NCI-H226 (cell line): ENCODE results near the gene UBL5.
"Not testable (repeated sequence)": the region's sequence is repeated elsewhere in the genome, so short reads cannot be mapped to it uniquely, and the experiment has no call there.

Experiments used
- DNase-seq: peaks from one replicate; pipeline ENCODE4 v3.0.0-alpha.2; 2015

The UBL5 gene

DNA sequence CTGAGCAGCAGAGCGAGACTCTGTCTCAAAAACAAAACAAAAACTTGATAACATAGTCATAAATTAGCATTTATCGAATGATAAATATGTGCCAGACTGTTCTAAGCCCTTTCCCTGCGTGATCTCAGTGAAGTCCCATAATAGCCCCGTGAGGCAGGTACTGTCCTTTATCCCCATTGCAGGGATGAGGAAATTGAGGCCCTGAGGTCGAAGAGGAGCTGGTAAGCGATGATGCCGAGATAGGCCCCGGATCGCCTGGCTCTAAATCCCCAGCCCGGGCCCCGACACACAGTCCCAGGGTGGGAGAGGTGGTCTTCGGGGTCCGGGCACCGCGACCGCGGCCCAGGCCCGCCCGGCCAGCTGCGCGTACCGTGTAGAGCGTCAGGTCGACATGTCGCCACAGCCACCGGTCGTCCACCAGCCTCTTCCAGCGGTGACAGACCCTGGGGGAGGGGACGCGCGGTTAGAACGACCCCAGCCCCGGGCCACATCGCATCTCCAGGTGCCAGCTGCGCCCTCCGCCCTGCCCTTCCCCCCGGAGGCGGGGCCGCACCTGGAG, 9.5 kb upstream of the UBL5 start:
- no peak for DNase-seq

DNA sequence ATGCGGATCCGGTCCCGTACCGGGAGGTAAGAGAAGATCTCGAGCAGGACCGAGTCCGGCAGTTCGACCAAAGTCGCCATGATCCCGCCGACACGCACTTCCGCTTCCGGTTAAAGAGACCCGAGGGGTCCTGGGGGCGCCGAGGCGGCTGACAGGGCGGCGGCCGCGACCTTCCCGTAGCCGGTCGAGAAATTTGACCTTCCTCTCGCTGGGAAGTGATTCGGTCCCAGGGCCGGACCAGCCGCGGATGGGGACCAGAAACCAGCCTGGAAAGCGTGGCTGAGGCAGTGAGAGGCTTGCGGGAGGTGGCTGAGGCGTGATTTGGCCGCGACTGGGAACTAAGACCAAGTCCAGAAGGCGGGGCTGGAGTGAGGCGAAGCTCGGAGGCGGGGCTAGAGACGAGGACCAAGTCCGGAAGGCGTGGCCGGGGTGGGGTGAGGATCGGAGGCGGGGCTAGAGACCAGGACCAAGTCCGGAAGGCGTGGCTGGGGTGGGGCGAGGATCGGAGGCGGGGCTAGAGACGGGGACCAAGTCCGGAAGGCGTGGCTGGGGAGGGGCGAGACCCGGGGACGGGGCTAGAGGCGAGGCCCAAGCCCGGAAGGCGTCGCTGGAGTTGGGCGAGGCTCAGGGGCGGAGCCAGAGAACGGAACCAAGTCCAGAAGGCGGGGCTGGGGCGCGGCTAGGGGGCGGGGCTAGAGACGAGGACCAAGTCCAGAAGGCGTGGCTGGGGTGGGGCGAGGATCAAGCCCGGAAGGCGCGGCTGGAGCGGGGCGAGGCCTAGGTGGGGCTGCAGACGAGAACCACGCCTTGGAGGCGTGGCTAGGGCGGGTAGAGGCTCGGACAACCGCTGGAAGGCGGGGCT, 8.8 kb upstream of the UBL5 start, which contains the start of gene FBXL12:
FBXL12 (minus strand) TSS at position 346 of the 862 bp plus-strand sequence; CDS start at position 80, 266 bp downstream.
- peak; percentile 97 for DNase-seq

- no peak for DNase-seq
Observed at GRCh38 chr19:9819596-9819909, 8.2 kb upstream of the UBL5 start.

DNA sequence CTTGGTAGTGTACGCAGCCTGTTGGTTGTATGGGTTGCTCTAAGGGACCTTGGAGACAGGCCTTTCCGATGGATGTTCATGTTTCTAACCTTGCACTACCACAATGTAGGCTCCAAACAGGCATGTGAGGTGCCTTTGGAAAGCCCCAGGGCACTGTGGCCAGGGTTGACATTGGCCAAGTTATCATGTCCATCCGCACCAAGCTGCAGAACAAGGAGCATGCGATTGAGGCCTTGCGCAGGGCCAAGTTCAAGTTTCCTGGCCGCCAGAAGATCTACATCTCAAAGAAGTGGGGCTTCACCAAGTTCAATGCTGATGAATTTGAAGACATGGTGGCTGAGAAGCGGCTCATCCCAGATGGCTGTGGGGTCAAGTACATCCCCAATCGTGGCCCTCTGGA, 7.7 kb upstream of the UBL5 start:
- not testable (repeated sequence) for DNase-seq

DNA sequence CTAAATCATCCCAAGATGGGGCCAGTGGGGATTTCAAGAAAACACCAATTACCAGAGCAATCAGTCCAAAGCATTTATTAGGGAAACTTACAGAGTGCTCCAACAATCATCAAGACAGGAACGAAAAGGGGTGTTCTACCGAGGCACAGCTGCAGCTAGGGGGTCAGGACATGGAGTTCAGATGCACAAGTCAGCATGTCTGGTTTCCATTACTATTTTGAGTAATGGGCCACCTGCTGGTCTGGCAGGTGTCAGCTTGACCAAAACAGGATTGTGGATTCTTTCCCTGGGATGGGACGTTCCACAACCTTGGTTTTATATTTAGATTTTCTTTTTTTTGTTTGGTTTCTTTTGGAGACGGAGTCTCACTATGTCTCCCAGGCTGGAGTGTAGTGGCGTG, 3.9 kb upstream of the UBL5 start:
- DNase-seq, result no peak

- no peak for DNase-seq
Observed at GRCh38 chr19:9828551-9829063, 889 bp downstream of the UBL5 start.

DNA sequence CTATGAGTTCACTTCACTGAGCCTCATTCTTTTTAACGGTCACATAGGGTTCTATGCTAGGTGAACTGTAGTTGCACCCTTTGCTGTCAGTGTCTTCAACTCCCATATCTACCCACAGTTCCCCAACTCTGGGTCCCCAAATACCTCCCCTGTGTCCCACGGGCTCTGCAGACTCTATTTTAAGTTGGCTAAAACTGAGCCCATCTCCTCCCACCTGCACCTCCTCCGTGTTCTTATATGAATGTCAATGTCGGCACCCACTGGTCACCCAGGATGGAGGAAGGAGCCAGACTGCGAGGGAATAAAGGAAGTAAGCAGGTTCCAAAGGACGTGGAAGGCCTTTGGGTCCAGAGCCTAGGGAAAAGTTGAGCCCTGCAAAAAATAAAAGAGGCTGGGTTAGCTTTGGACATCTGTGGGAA, 6.6 kb downstream of the UBL5 start:
- no peak for DNase-seq

GRCh38 chr19:9834726-9835506, 7.2 kb downstream of the UBL5 start, which contains the start of gene PIN1:
TSS of gene PIN1 (plus strand) at chr19:9835318. CDS start at chr19:9835345, 27 bp downstream.
- DNase-seq, result peak; percentile 96

GRCh38 chr19:9835507-9835949, 7.8 kb downstream of the UBL5 start:
- DNase-seq, result no peak

GRCh38 chr19:9836021-9836420, 8.3 kb downstream of the UBL5 start:
- DNase-seq, result peak; percentile 15

- no peak for DNase-seq
Observed at GRCh38 chr19:9838324-9838723, 10.6 kb downstream of the UBL5 start.

GRCh38 chr19:9839415-9839814, 11.7 kb downstream of the UBL5 start:
- no peak for DNase-seq

DNA sequence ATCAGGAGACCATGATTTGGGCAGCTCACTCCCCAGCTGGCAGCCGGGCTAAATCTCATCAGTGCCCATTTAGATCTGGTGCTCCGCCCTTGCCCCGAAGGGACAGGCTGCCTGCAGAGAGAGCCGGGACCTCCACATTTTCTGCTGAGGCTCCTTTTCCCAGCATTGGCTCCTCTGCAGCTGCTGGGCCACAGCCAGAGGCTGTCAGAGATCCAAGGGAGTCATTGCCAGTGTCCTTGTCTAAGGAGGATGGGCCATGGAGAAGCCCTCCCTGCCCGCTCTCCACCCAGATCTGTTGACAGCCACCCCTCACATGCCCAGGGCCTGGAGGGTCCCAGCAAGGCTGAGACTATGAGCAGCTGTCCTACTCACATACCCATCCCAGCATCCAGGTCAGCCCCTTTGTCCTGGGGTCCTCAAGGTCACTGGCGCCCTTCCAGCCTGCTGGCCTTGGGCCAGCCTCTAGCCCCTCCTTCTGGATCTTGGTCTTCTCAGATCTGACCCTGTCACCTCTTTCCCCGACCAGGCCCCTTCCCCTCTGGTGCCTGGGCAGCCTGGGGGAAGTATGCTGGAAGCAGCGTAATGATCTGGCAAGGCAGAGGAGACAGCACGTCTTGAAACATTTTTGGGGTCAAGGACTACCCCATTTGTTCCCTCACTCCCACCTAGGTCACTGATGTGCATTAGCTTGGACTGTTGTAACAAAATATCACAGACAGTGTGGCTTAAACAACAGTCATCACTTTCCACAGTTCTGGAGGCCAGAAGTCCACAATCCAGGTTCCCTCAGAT, 15.3 kb downstream of the UBL5 start:
- DNase-seq, result no peak

DNA sequence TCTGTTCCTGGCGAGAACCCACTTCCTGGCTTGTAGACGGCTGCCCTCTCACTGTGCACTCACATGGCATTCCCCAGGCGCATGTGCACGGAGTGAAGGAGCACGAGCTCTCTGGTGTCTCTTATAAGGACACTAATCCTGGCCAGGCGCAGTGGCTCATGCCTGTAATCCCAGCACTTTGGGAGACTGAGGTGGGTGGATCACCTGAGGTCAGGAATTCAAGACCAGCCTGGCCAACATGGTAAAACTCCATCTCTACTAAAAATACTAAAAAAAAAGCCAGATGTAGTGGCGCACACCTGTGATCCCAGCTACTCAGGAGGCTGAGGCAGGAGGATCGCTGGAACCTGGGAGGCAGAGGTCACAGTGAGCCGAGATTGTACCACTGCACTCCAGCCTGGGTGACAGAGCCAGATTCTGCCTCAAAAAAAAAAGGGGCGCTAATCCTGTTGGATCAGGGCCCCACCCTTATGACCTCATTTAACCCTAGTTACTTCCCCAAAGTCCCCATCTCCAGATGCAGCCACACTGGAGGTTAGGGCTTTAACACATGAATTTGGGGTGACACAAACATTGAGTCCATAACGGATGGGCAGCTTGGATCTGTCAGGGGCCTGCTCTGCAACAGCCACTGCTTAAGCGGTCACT, 16.0 kb downstream of the UBL5 start:
- not testable (repeated sequence) for DNase-seq

DNA sequence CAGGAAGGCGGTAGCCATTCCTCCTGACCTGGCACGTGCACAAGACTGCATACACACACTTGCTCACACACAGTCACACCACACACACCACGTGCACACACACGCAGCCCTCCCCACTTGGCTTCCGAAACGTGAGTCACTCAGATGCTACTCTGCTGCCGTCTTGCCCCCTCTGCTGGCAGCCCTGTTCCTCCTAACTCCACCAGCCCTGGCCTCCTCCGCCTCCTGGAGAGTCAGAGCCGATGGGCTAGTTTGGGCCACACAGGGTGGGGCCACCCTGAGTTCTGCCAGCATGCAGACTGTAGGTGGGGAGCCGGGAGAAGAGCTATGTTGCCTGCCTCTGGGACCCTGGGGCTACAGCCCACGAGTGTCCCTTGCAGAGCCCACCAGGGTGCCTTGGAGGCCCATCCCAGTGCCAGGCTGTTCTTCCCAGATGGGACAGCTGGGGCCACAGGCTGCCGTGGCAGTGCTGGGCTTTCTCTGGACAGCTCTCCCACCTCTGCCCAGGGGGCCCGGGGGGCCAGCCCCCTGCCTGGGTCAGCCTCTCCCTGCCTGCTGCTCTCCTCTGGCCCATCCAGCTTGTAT, 19.5 kb downstream of the UBL5 start:
- DNase-seq, result peak; percentile 83

DNA sequence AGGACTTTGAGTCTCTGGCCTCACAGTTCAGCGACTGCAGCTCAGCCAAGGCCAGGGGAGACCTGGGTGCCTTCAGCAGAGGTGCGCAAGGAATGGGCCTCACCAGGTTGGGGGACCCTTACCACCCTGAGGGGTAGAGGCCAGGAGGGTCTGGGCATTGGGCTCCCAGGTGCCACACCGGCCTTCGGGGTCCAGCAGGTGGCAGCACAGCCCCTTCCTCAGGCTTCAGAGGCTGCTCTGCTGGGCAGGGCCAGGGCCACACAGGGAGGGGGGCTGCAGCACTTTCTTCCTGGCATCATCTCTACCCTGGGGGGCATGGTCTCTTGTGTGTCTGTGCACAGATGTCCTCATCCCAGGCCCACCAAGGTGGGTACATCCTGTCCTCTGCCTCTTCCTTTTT, 20.3 kb downstream of the UBL5 start:
- no peak for DNase-seq

DNA sequence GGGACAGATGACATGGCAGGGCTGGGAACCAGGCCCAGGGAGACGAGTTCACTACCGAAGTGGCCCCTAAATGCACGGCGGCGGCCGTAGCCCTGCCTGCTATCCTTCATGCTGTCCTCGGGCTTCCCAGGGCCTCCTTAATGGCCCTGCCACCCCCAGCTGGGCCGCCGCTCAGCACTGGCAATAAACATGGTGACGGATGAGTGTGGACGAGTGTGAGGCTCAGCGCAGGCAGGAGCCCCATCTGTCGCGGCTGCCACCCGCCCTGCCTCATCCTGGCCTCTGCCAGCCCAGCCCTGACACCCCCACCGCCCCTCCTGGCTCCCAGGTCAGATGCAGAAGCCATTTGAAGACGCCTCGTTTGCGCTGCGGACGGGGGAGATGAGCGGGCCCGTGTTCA, 21.0 kb downstream of the UBL5 start:
- no peak for DNase-seq

GRCh38 chr19:9849791-9850190, 22.1 kb downstream of the UBL5 start:
- DNase-seq, result no peak

- DNase-seq, result no peak
Observed at GRCh38 chr19:9850235-9850959, 22.7 kb downstream of the UBL5 start.

DNA sequence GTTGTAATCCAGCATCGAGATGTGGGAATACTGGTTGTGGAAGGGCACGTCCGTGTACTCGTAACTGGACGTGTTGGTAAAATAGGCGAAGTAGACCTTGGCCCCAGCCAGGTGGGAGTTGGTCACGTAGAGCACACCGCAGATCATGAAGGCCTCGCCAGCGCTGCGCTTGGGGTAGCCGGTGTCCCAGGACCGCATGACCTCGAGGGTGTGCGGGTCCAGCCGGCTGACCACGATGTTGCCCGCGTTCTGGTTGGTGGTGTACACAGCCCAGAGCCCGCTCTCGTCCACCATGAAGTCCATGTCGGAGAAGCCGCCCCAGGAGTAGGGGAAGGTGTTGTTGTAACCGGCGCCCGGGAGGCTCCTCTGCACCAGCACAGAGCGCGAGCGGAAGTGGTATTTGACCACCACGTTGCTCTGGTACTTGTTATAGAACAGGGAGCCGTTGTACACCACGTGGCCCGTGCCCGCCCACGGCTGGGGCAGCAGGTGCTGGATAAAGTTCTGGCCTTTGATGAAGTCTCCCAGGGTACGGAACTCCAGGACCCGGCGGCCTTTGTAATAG, 26.6 kb downstream of the UBL5 start:
- DNase-seq, result no peak

DNA sequence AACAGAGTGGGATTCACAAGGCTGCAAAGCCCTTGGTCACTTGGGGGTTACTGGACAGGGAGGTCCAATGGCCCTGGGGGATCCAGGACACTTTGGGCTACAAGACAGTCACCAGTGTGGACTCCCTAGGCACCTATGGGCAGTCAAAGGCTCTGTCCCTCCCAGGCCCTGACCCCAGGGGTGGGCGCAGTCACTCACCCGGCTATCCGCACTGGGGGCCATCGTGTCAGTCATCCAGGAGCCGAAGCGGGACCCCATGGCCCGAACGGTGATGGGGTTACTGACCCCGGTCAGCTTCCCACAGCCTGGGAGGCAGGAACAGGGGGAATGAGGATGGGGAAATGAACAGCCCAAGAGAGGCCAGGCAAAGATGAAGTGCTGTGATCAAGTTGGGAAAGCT, 28.9 kb downstream of the UBL5 start:
- no peak for DNase-seq
